Osteoblast (primary cell): ENCODE data around the gene WDR26. TPM values are rescaled to one million over a fixed set of nuclear protein-coding genes. Genes with fewer than 3 reads are reported as not detected.

ENCODE experiments used
- DNase-seq: peaks from one replicate; pipeline ENCODE4 v3.0.0; 2011; ENCODE audit warnings: low spot score, mixed read lengths; ENCODE audit not compliant: insufficient read length; ENCODE audit errors: missing footprints
- H2AFZ ChIP-seq: 2 replicates; pipeline ENCODE4 v1.6.0; 2011; ENCODE audit warnings: mild to moderate bottlenecking, low read length
- H3K27ac ChIP-seq: 2 replicates; pipeline ENCODE4 v1.5.1; 2011; ENCODE audit warnings: mild to moderate bottlenecking, low read depth, low read length, moderate library complexity
- H3K27me3 ChIP-seq: 2 replicates; pipeline ENCODE4 v1.6.0; 2012; ENCODE audit warnings: mild to moderate bottlenecking, control low read depth, inconsistent platforms, low read length, moderate library complexity; ENCODE audit not compliant: insufficient read depth
- H3K36me3 ChIP-seq: 2 replicates; pipeline ENCODE4 v1.5.1; 2011; ENCODE audit warnings: mild to moderate bottlenecking, low read length, control low read depth, moderate library complexity; ENCODE audit not compliant: insufficient read depth
- H3K4me1 ChIP-seq: 2 replicates; pipeline ENCODE4 v1.5.1; 2011; ENCODE audit warnings: mild to moderate bottlenecking, low read length, control low read depth, moderate library complexity; ENCODE audit not compliant: insufficient read depth
- H3K4me2 ChIP-seq: 2 replicates; pipeline ENCODE4 v1.6.0; 2011; ENCODE audit warnings: mild to moderate bottlenecking, low read length; ENCODE audit not compliant: insufficient read depth
- H3K4me3 ChIP-seq: fragments of 200-600 bp; sonication (generic); 3 replicates; pipeline ENCODE4 v1.5.1; 2012; ENCODE audit warnings: mild to moderate bottlenecking, low read length, inconsistent platforms; ENCODE audit not compliant: insufficient read depth
- H3K79me2 ChIP-seq: 2 replicates; pipeline ENCODE4 v1.6.0; 2012; ENCODE audit warnings: mild to moderate bottlenecking, low read length, control low read depth, inconsistent platforms; ENCODE audit not compliant: insufficient read depth
- H3K9me3 ChIP-seq: 2 replicates; pipeline ENCODE4 v1.5.1; 2011; ENCODE audit warnings: low read depth, low read length, control low read depth
- H4K20me1 ChIP-seq: 2 replicates; pipeline ENCODE4 v1.6.0; 2012; ENCODE audit warnings: mild to moderate bottlenecking, low read length, control low read depth; ENCODE audit not compliant: insufficient read depth
- CTCF ChIP-seq: IDR thresholded peaks from 2 replicates; pipeline ENCODE4 v1.5.1; 2011; ENCODE audit warnings: mild to moderate bottlenecking, low read depth, low read length, moderate library complexity; ENCODE audit errors: extremely low read depth
- small RNA-seq: library from RNA; depleted of rRNA; stranded (forward); fragments of <200 nt; gene quantifications from one replicate; pipeline ENCODE3, GENCODE V24; 2012
- total RNA-seq: library from RNA; depleted of rRNA; stranded (reverse); fragments of >200 nt; gene quantifications from 2 replicates; pipeline ENCODE4 v1.2.3, GENCODE V29; 2012

Gene WDR26
- total RNA-seq, 1 donor, result 78.9 TPM

- no peak for TF ChIP-seq CTCF
- Histone ChIP-seq H2AFZ (no peak overlapping the region), H3K27ac (no peak overlapping the region), H3K79me2 (no peaks in the 10 kb centered on the region), H3K36me3 (no peaks in the 10 kb centered on the region), H3K4me3 (no peak overlapping the region), H3K27me3 (peaks cover 3% of the 10 kb centered on the region), H3K9me3 (no peaks in the 10 kb centered on the region), H3K4me2 (no peak overlapping the region), H4K20me1 (no peaks in the 10 kb centered on the region), H3K4me1 (peaks cover 15% of the 10 kb centered on the region)
- DNase-seq, result no peak
These were observed 96.3 kb downstream of the WDR26 start for GRCh38 chr1:224338150-224338838.

Small RNA genes lying within 50 kb of the gene (small RNA-seq; reads per million reads assigned to genes)
- gene MIR4742, result 14.7 reads per million, percentile 93 among the genes with 10 or more reads in this experiment

Other genes with a start within 250 kb of the WDR26 start
- 20.6 and 23.9 TPM in 2 replicates for gene NVL, start 104.6 kb downstream of the WDR26 start, total RNA-seq
- gene CNIH4, start 77.9 kb downstream of the WDR26 start, total RNA-seq, result 36.2 and 46.3 TPM in 2 replicates
- gene CNIH3, start 181.5 kb upstream of the WDR26 start, total RNA-seq, result 3.6 and 9.7 TPM in 2 replicates